ENCODE data around the gene DNLZ.

DNA sequence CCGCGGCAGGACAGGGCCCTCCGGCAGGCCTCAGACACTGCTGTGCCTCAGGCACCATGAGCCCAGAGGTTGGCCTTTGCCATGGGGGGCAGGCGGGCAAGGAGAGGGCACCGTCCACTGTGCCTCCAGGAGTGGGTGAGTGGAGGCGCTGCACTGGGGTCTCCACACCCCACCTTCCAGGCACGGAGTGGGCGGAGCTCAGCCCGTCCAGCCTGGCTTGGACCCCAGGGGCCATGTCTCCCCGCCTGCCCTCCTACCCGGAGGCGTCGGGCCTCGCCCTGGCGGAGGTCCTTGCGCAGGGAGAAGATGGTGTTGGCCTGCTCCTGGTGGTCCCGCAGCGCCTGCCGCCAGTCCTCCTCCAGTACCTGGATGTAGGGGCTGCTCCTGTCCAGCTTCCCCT lies 6.5 kb upstream of the DNLZ start:
- no peak for TF ChIP-seq POLR2A (IDR thresholded peaks at IDR 0.05; ENCODE audit: low read length)
- no peak for TF ChIP-seq GATA1 (IDR thresholded peaks at IDR 0.05; ENCODE audit: low read depth, low read length)
